Measurements from ENCODE around the gene E2F4.

DNA sequence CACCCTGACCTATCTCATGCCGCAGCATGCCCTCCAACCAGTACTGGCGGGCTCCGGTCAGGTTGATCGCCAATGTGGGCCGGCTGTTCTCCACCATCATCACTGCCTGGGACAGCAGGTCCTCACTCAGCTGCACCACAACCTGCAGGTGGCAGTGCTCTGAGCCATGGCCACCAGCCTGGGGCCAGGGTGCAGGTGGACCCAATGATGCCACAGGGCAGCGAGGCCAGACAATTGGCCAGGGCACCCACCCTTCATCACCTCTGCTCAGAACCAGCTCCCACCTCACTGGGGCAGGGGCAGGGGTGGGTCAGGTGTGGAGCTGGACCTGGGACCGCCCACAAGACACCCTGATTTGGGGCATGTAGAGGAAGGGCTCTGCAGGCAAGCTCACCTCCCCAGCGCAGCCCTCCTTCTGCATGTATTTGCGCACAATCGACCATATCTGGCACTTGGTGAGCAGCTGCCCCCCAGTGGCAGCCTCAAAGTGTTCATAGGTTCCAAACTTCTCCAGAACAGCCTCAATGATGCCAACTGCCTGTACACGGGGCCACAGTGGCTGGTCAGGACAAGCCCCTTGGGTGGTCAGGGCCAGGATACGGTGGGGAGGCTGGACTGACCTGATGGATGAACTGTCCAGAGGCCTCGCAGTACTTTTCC, 12.4 kb upstream of the E2F4 start:
- no peak for TF ChIP-seq FOXM1 (IDR thresholded peaks at IDR 0.05; ENCODE audit: borderline replicate concordance)
- no peak for TF ChIP-seq BHLHE40 (IDR thresholded peaks at IDR 0.05; ENCODE audit: borderline replicate concordance)
- no peak for TF ChIP-seq CTBP1 (IDR thresholded peaks at IDR 0.05; ENCODE audit: borderline replicate concordance)
- no peak for TF ChIP-seq SP1 (IDR thresholded peaks at IDR 0.05)
- no peak for TF ChIP-seq ARNT (IDR thresholded peaks at IDR 0.05)
- TF ChIP-seq ELF4 (IDR thresholded peaks at IDR 0.05): no peak
- no peak for TF ChIP-seq NFRKB (IDR thresholded peaks at IDR 0.05)
- no peak for TF ChIP-seq FOXA1 (IDR thresholded peaks at IDR 0.05)
- TF ChIP-seq SUZ12 (IDR thresholded peaks at IDR 0.05): no peak
- no peak for TF ChIP-seq TARDBP (IDR thresholded peaks at IDR 0.05)
- no peak for TF ChIP-seq LEF1 (IDR thresholded peaks at IDR 0.05; ENCODE audit: borderline replicate concordance)

Data from HEK293T (cell line).